Caco-2 (cell line): Measurements from ENCODE around the gene PEX1. TPM values are rescaled to one million over a fixed set of nuclear protein-coding genes. Genes with fewer than 3 reads are reported as not detected.

Experiments used
- BruUV-seq: library from RNA; stranded (reverse); fragments of 400-500 nt; replicated peaks from 2 replicates; lab custom pipeline; 2021; lab: Mats Ljungman, UMichigan
- CTCF ChIA-PET: fragments of 300-600 bp; sonication (Branson Sonifier 250); formaldehyde crosslinking; loops from one replicate; lab custom pipeline; 2022; ENCODE audit warnings: antibody characterized with exemption; lab: Charles Lee
- POLR2A ChIA-PET: fragments of 300-600 bp; sonication (Branson Sonifier 250); formaldehyde crosslinking; loops from one replicate; lab custom pipeline; 2022; ENCODE audit warnings: antibody characterized with exemption; lab: Charles Lee
- DNase-seq, 2 experiments: peaks; one replicate each; pipeline versions ENCODE4 v3.0.0 to v3.0.0-alpha.2; 2020 to 2022
- H3K27me3 ChIP-seq: replicated peaks from 2 replicates; pipeline ENCODE4 v1.6.0; 2011; ENCODE audit warnings: low read length; ENCODE audit not compliant: control insufficient read depth, insufficient read depth
- H3K36me3 ChIP-seq: 2 replicates; pipeline ENCODE4 v1.5.1; 2011; ENCODE audit warnings: low read length; ENCODE audit not compliant: control insufficient read depth, insufficient read depth
- H3K4me1 ChIP-seq: fragments of 250-450 bp; sonication (Bioruptor Pico); 2 replicates; pipeline ENCODE4 v1.5.1; 2020; ENCODE audit warnings: mild to moderate bottlenecking
- H3K4me3 ChIP-seq: 2 replicates; pipeline ENCODE4 v1.5.1; 2011; ENCODE audit warnings: low read depth, mild to moderate bottlenecking, control low read depth, low read length
- H3K9me3 ChIP-seq: fragments of 250-450 bp; sonication (Bioruptor Pico); 2 replicates; pipeline ENCODE4 v1.5.1; 2020; ENCODE audit warnings: mild to moderate bottlenecking, moderate library complexity
- H3K27ac Mint-ChIP-seq: one replicate; pipeline ENCODE4 v1.8.0; 2022; ENCODE audit warnings: mixed read lengths; ENCODE audit not compliant: unreplicated experiment
- H3K27me3 Mint-ChIP-seq: one replicate; pipeline ENCODE4 v1.8.0; 2022; ENCODE audit warnings: mixed read lengths; ENCODE audit not compliant: insufficient read depth, unreplicated experiment
- H3K36me3 Mint-ChIP-seq: one replicate; pipeline ENCODE4 v1.8.0; 2022; ENCODE audit warnings: mild to moderate bottlenecking, mixed read lengths; ENCODE audit not compliant: insufficient read depth, unreplicated experiment
- H3K4me1 Mint-ChIP-seq: one replicate; pipeline ENCODE4 v1.8.0; 2022; ENCODE audit warnings: low read depth, mixed read lengths; ENCODE audit not compliant: unreplicated experiment
- H3K4me3 Mint-ChIP-seq: one replicate; pipeline ENCODE4 v1.8.0; 2022; ENCODE audit warnings: mild to moderate bottlenecking, moderate library complexity, mixed read lengths; ENCODE audit not compliant: unreplicated experiment
- H3K9me3 Mint-ChIP-seq: one replicate; pipeline ENCODE4 v1.8.0; 2022; ENCODE audit warnings: mixed read lengths; ENCODE audit not compliant: unreplicated experiment
- CTCF ChIP-seq, 2 experiments: fragments of 200-600 bp in 1 of 2; IDR thresholded peaks; 1 replicate in 1 of 2; 2 replicates in 1 of 2; pipeline versions ENCODE4 v1.5.1 to v1.8.0; 2011 to 2022; ENCODE audit warnings: antibody characterized with exemption in 1 of 2, control low read depth in 1 of 2, inconsistent platforms in 1 of 2, low read depth in 1 of 2, low read length in 1 of 2, mild to moderate bottlenecking in 1 of 2, moderate library complexity in 1 of 2; ENCODE audit not compliant: insufficient read depth in 1 of 2, severe bottlenecking in 1 of 2, unreplicated experiment in 1 of 2
- intact Hi-C: fragments of 100-400 bp; cut with micrococcal nuclease; formaldehyde crosslinking; loops from one replicate; pipeline ENCODE4 v1.10.0; 2022; ENCODE audit not compliant: unreplicated experiment
- total RNA-seq: library from RNA; stranded (reverse); gene quantifications from 2 replicates; pipeline ENCODE4 v1.2.3, GENCODE V29; 2022

PEX1 gene
- total RNA-seq, 1 experiment from 2014 or later: 20.1 TPM

GRCh38 chr7:92513167-92513902 is 15.0 kb downstream of the PEX1 start:
- Histone ChIP-seq H3K36me3 (no peaks in the 10 kb centered on the region), H3K4me1 (no peaks in the 10 kb centered on the region), H3K9me3 (no peaks in the 10 kb centered on the region), H3K27me3 (no peaks in the 10 kb centered on the region), H3K4me3 (no peak overlapping the region)
- intact Hi-C loops: no loop called here
- H3K36me3 Mint-ChIP-seq: peaks cover 7% of the 10 kb centered on the region
- H3K9me3 Mint-ChIP-seq: no peaks in the 10 kb centered on the region
- no peak for TF ChIP-seq CTCF (IDR thresholded peaks at IDR 0.05; ENCODE audit: insufficient read depth in 1 of 2, low read depth in 1 of 2, low read length in 1 of 2, severe bottlenecking in 1 of 2, unreplicated experiment in 1 of 2)
- BruUV-seq: no TSS peak
- H3K4me3 Mint-ChIP-seq: no peak overlapping the region
- H3K4me1 Mint-ChIP-seq: no peaks in the 10 kb centered on the region
- ChIA-PET CTCF (no interaction called here), POLR2A (no interaction called here)
- no peak overlapping the region for H3K27ac Mint-ChIP-seq
- no peak for DNase-seq
- H3K27me3 Mint-ChIP-seq: no peaks in the 10 kb centered on the region

GRCh38 chr7:92508946-92509345 is 19.4 kb downstream of the PEX1 start:
- H3K4me1 ChIP-seq: no peaks in the 10 kb centered on the region
- DNase-seq: no peak
- ChIA-PET CTCF (no interaction called here), POLR2A (no interaction called here)
- Mint-ChIP-seq H3K4me1 (no peaks in the 10 kb centered on the region), H3K4me3 (no peak overlapping the region), H3K9me3 (no peaks in the 10 kb centered on the region), H3K27ac (no peak overlapping the region), H3K27me3 (no peaks in the 10 kb centered on the region), H3K36me3 (peaks cover 17% of the 10 kb centered on the region)
- no peaks in the 10 kb centered on the region for H3K36me3 ChIP-seq
- no peak overlapping the region for H3K4me3 ChIP-seq
- H3K27me3 ChIP-seq: no peaks in the 10 kb centered on the region
- intact Hi-C loops: no loop called here
- H3K9me3 ChIP-seq: no peaks in the 10 kb centered on the region
- TF ChIP-seq CTCF (IDR thresholded peaks at IDR 0.05; ENCODE audit: insufficient read depth in 1 of 2, low read depth in 1 of 2, low read length in 1 of 2, severe bottlenecking in 1 of 2, unreplicated experiment in 1 of 2): no peak
- BruUV-seq: no TSS peak

- Mint-ChIP-seq H3K4me3 (no peak overlapping the region), H3K27me3 (no peaks in the 10 kb centered on the region), H3K4me1 (no peaks in the 10 kb centered on the region), H3K27ac (no peak overlapping the region), H3K9me3 (no peaks in the 10 kb centered on the region), H3K36me3 (peaks cover 23% of the 10 kb centered on the region)
- Histone ChIP-seq H3K4me1 (no peaks in the 10 kb centered on the region), H3K27me3 (no peaks in the 10 kb centered on the region), H3K4me3 (no peak overlapping the region), H3K9me3 (no peaks in the 10 kb centered on the region), H3K36me3 (no peaks in the 10 kb centered on the region)
- intact Hi-C loops: no loop called here
- DNase-seq: no peak
- ChIA-PET CTCF (no interaction called here), POLR2A (no interaction called here)
- no TSS peak for BruUV-seq
- no peak for TF ChIP-seq CTCF (IDR thresholded peaks at IDR 0.05; ENCODE audit: insufficient read depth in 1 of 2, low read depth in 1 of 2, low read length in 1 of 2, severe bottlenecking in 1 of 2, unreplicated experiment in 1 of 2)
Measured at GRCh38 chr7:92506363-92506762, 22.0 kb downstream of the PEX1 start.
